ENCODE measurements around the gene PYGB.
"Not testable (repeated sequence)": the region's sequence is repeated elsewhere in the genome, so short reads cannot be mapped to it uniquely, and the experiment has no call there.

DNA sequence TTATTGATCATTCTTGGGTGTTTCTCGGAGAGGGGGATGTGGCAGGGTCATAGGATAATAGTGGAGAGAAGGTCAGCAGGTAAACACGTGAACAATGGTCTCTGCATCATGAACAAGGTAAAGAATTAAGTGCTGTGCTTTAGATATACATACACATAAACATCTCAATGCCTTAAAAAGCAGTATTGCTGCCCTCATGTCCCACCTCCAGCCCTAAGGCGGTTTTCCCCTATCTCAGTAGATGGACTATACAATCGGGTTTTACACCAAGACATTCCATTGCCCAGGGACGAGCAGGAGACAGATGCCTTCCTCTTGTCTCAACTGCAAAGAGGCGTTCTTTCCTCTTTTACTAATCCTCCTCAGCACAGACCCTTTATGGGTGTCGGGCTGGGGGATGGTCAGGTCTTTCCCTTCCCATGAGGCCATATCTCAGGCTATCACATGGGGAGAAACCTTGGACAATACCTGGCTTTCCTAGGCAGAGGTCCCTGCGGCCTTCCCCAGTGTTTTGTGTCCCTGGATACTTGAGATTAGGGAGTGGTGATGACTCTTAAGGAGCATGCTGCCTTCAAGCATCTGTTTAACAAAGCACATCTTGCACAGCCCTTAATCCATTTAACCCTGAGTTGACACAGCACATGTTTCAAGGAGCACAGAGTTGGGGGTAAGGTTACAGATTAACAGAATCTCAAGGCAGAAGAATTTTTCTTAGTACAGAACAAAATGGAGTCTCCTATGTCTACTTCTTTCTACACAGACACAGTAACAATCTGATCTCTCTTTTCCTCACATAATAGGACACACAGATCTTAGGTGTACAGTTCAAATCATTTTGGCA is 13.7 kb upstream of the PYGB start:
- TF ChIP-seq, protein P1, sequence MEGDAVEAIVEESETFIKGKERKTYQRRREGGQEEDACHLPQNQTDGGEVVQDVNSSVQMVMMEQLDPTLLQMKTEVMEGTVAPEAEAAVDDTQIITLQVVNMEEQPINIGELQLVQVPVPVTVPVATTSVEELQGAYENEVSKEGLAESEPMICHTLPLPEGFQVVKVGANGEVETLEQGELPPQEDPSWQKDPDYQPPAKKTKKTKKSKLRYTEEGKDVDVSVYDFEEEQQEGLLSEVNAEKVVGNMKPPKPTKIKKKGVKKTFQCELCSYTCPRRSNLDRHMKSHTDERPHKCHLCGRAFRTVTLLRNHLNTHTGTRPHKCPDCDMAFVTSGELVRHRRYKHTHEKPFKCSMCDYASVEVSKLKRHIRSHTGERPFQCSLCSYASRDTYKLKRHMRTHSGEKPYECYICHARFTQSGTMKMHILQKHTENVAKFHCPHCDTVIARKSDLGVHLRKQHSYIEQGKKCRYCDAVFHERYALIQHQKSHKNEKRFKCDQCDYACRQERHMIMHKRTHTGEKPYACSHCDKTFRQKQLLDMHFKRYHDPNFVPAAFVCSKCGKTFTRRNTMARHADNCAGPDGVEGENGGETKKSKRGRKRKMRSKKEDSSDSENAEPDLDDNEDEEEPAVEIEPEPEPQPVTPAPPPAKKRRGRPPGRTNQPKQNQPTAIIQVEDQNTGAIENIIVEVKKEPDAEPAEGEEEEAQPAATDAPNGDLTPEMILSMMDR (IDR thresholded peaks at IDR 0.05; ENCODE audit: low read depth, low read length): not testable (repeated sequence)
- TF ChIP-seq POLR2A (IDR thresholded peaks at IDR 0.05; ENCODE audit: extremely low read depth, insufficient read length); MYC (IDR thresholded peaks at IDR 0.05; ENCODE audit: low read depth, low read length): not testable (repeated sequence)
- TF ChIP-seq, protein P2, sequence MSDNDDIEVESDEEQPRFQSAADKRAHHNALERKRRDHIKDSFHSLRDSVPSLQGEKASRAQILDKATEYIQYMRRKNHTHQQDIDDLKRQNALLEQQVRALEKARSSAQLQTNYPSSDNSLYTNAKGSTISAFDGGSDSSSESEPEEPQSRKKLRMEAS (IDR thresholded peaks at IDR 0.05; ENCODE audit: low read depth, low read length): not testable (repeated sequence)
